GM12878 (cell line): Measurements from ENCODE around the gene AP3B1. TPM values are rescaled to one million over a fixed set of nuclear protein-coding genes. Genes with fewer than 3 reads are reported as not detected.

Experiments used
- ATAC-seq: fragments of 200-7000 bp; cut with Tn5 transposase; 3 replicates; pipeline ENCODE4 v1.9.1; 2020; ENCODE audit warnings: mild to moderate bottlenecking, moderate library complexity
- BruUV-seq: library from RNA; stranded (reverse); fragments of 400-500 nt; replicated peaks from 2 replicates; lab custom pipeline; 2021; lab: Mats Ljungman, UMichigan
- CTCF ChIA-PET: fragments of 300-600 bp; sonication (Branson Sonifier 250); formaldehyde crosslinking; extraction: SDS; loops from one replicate; lab custom pipeline; 2021; ENCODE audit warnings: inconsistent platforms; lab: Yijun Ruan, JAX
- POLR2A ChIA-PET: fragments of 350-600 bp; formaldehyde crosslinking; extraction: SDS; loops from one replicate; lab custom pipeline; 2021; ENCODE audit warnings: inconsistent platforms; lab: Charles Lee
- RAD21 ChIA-PET: fragments of 300-600 bp; sonication (Branson Sonifier 250); formaldehyde crosslinking; loops from one replicate; lab custom pipeline; 2023; ENCODE audit warnings: antibody characterized with exemption; ENCODE audit not compliant: unreplicated experiment; lab: Charles Lee
- SMC1A ChIA-PET: fragments of 300-600 bp; sonication (Branson Sonifier 250); formaldehyde crosslinking; loops from one replicate; lab custom pipeline; 2023; ENCODE audit not compliant: unreplicated experiment, uncharacterized antibody; lab: Charles Lee
- DNase-seq: peaks from one replicate; pipeline ENCODE4 v3.0.0-alpha.2; 2011; ENCODE audit warnings: low read depth, low spot score
- FAIRE-seq: peaks from 3 replicates; lab custom pipeline; 2011; peaks lifted over from hg19 to GRCh38; lab: Jason Lieb, UNC
- H2AFZ ChIP-seq: 2 replicates; pipeline ENCODE4 v1.6.0; 2011; ENCODE audit warnings: low read depth, low read length, control low read depth; ENCODE audit not compliant: control insufficient read depth
- H3K27ac ChIP-seq: 2 replicates; pipeline ENCODE4 v1.5.1; 2011; ENCODE audit warnings: control low read depth; ENCODE audit not compliant: control insufficient read depth, insufficient read depth
- H3K27me3 ChIP-seq, 2 experiments: replicated peaks in 1 of 2; 2 replicates each; pipeline versions ENCODE4 v1.6.0 to v1.6.1; 2011; ENCODE audit warnings: low read length in 1 of 2; ENCODE audit not compliant: control insufficient read depth in 2 of 2, insufficient read depth in 2 of 2
- H3K36me3 ChIP-seq, 2 experiments: 2 replicates each; pipeline ENCODE4 v1.5.1; 2011; ENCODE audit warnings: low read length in 1 of 2; ENCODE audit not compliant: control insufficient read depth in 2 of 2, insufficient read depth in 2 of 2
- H3K4me1 ChIP-seq: 2 replicates; pipeline ENCODE4 v1.6.1; 2011; ENCODE audit warnings: mild to moderate bottlenecking, low read length, moderate library complexity, mixed read lengths; ENCODE audit not compliant: control insufficient read depth, insufficient read depth
- H3K4me2 ChIP-seq: 2 replicates; pipeline ENCODE4 v1.6.0; 2011; ENCODE audit warnings: control low read depth; ENCODE audit not compliant: control insufficient read depth, insufficient read depth
- H3K4me3 ChIP-seq: fragments of 200-600 bp; sonication (generic); 2 replicates; pipeline ENCODE4 v1.5.1; 2016
- H3K79me2 ChIP-seq: 2 replicates; pipeline ENCODE4 v1.6.0; 2011; ENCODE audit warnings: low read length; ENCODE audit not compliant: control insufficient read depth, insufficient read depth
- H3K9ac ChIP-seq: 2 replicates; pipeline ENCODE4 v1.8.0; 2011; ENCODE audit warnings: low read length, control low read depth, mixed read lengths; ENCODE audit not compliant: control insufficient read depth, insufficient read depth
- H3K9me3 ChIP-seq: replicated peaks from 3 replicates; pipeline ENCODE4 v1.5.1; 2011; ENCODE audit warnings: mild to moderate bottlenecking, low read length; ENCODE audit not compliant: control insufficient read depth, insufficient read depth
- H4K20me1 ChIP-seq: 2 replicates; pipeline ENCODE4 v1.6.0; 2011; ENCODE audit not compliant: control insufficient read depth, insufficient read depth
- ATF3 ChIP-seq: IDR thresholded peaks from 2 replicates; pipeline ENCODE4 v1.6.1; 2011; ENCODE audit warnings: low read depth, mild to moderate bottlenecking, low read length, moderate library complexity, borderline replicate concordance; ENCODE audit errors: extremely low read depth
- CUX1 ChIP-seq: IDR thresholded peaks from 2 replicates; pipeline ENCODE4 v1.6.1; 2012; ENCODE audit warnings: improper control_type of control experiment, low read depth, low read length; ENCODE audit not compliant: insufficient replicate concordance
- ELK1 ChIP-seq: IDR thresholded peaks from 2 replicates; pipeline ENCODE4 v1.6.1; 2012; ENCODE audit warnings: low read depth, low read length, improper control_type of control experiment
- EZH2 ChIP-seq: IDR thresholded peaks from 2 replicates; pipeline ENCODE4 v1.6.1; 2012; ENCODE audit warnings: low read depth, mild to moderate bottlenecking, control low read depth, inconsistent platforms, low read length, borderline replicate concordance; ENCODE audit not compliant: control insufficient read depth
- HDAC6 ChIP-seq: fragments of 200-600 bp; sonication (generic); IDR thresholded peaks from one replicate; pipeline ENCODE4 v1.8.0; 2017; ENCODE audit warnings: antibody characterized with exemption; ENCODE audit not compliant: unreplicated experiment
- KDM1A ChIP-seq: fragments of 200-600 bp; sonication (generic); IDR thresholded peaks from 2 replicates; pipeline ENCODE4 v1.6.1; 2016; ENCODE audit warnings: borderline replicate concordance
- KLF5 ChIP-seq: fragments of 450-650 bp; IDR thresholded peaks from 2 replicates; pipeline ENCODE4 v1.6.1; 2014; ENCODE audit warnings: mild to moderate bottlenecking; ENCODE audit not compliant: partially characterized antibody
- NFXL1 ChIP-seq: fragments of 450-650 bp; IDR thresholded peaks from 2 replicates; pipeline ENCODE4 v1.6.1; 2017; ENCODE audit warnings: antibody characterized with exemption, mild to moderate bottlenecking, borderline replicate concordance
- NFYA ChIP-seq: IDR thresholded peaks from 2 replicates; pipeline ENCODE4 v1.6.1; 2011; ENCODE audit warnings: low read depth, mild to moderate bottlenecking, low read length, improper control_type of control experiment, borderline replicate concordance
- PAX8 ChIP-seq: fragments of 450-650 bp; IDR thresholded peaks from 2 replicates; pipeline ENCODE4 v1.6.1; 2017; ENCODE audit warnings: mild to moderate bottlenecking, moderate library complexity
- RELB ChIP-seq: fragments of 450-650 bp; IDR thresholded peaks from 2 replicates; pipeline ENCODE4 v1.6.1; 2017; ENCODE audit warnings: low read depth, mild to moderate bottlenecking, moderate library complexity
- SUZ12 ChIP-seq: fragments of 200-600 bp; sonication (generic); IDR thresholded peaks from one replicate; pipeline ENCODE4 v1.6.1; 2018; ENCODE audit warnings: antibody characterized with exemption, mild to moderate bottlenecking; ENCODE audit not compliant: unreplicated experiment
- ZNF24 ChIP-seq: fragments of 450-650 bp; IDR thresholded peaks from 2 replicates; pipeline ENCODE4 v1.6.1; 2017; ENCODE audit warnings: antibody characterized with exemption, mild to moderate bottlenecking
- ZNF274 ChIP-seq: IDR thresholded peaks from one replicate; pipeline ENCODE4 v1.8.0; 2011; ENCODE audit not compliant: insufficient read length, insufficient read depth
- WGBS: methylation state at CpG from one replicate; pipeline ENCODE4 v1.1.6; 2016; ENCODE audit warnings: low lambda C conversion rate; ENCODE audit not compliant: insufficient replicate concordance, insufficient coverage; ENCODE audit errors: missing lambda C conversion rate; 5-methylcytosine and 5-hydroxymethylcytosine counted together
- in situ Hi-C: fragments of 300-500 bp; cut with MboI; formaldehyde crosslinking; loops from 9 replicates; pipeline ENCODE4 v1.14.3; 2018; ENCODE audit warnings: mixed read lengths
- intact Hi-C: fragments of 100-400 bp; cut with micrococcal nuclease; formaldehyde crosslinking; loops from one replicate; pipeline ENCODE4 v1.14.2; 2022; ENCODE audit not compliant: unreplicated experiment
- polyA plus RNA-seq, 11 experiments: library from polyadenylated mRNA; depleted of rRNA in 4 of 11; unstranded in 6 of 11; stranded (reverse) in 5 of 11; fragments of >200 nt; fragmentation: Nextera tagmentation in 4 of 11; fragmentation: Illumina TruSeq in 1 of 11; extraction: Ambion mirVana in 4 of 11; extraction: Trizol in 1 of 11; gene quantifications; 1 replicate in 1 of 11; 2 replicates in 10 of 11; pipeline versions ENCODE4 v1.2.1 to v1.2.3, GENCODE V29; 2011 to 2016; ENCODE audit warnings: inconsistent platforms in 2 of 11, missing spikeins in 2 of 11, low read depth in 1 of 11
- total RNA-seq, 4 experiments: library from RNA; depleted of rRNA in 3 of 4; stranded (reverse); fragments of >200 nt in 3 of 4; fragmentation: Illumina TruSeq in 1 of 4; extraction: Trizol in 1 of 4; gene quantifications; 2 replicates each; pipeline versions ENCODE4 v1.2.1 to v1.2.3, GENCODE V29; 2013 to 2021

AP3B1 gene
- total and polyA plus RNA-seq, 10 of the 15 experiments (the other 5 are each of a cell fraction or from before 2014, with no cell fraction given), result 30.9 to 70.8 (median 46.0) TPM

GRCh38 chr5:77986261-77986660 lies 308.2 kb downstream of the AP3B1 start (continued):
- no peak for TF ChIP-seq CUX1
- TF ChIP-seq SUZ12, result no peak
- no peak for TF ChIP-seq KDM1A
- TF ChIP-seq ZNF274, result no peak

- H3K4me1 ChIP-seq, result no peaks in the 10 kb centered on the region
- no peak overlapping the region for H2AFZ ChIP-seq
- H3K4me2 ChIP-seq, result no peak overlapping the region
- ChIA-PET POLR2A (no interaction called here), SMC1A (interaction anchor here (0.7 to 3.0 kb wide), 9 partner anchors 10 to 424 kb away, joined by 3 to 14 read pairs (median 3); no protein-coding TSS in a partner anchor), CTCF (interaction anchor here (0.7 to 2.0 kb wide), 6 partner anchors 14 to 468 kb away, joined by 3 to 5 read pairs (median 4); no protein-coding TSS in a partner anchor), RAD21 (interaction anchor here (0.9 to 2.7 kb wide), 3 partner anchors 9 to 426 kb away, joined by 3 to 7 read pairs (median 3); no protein-coding TSS in a partner anchor)
- no peak overlapping the region for H3K4me3 ChIP-seq
- 40% methylated on average over 2 of the region's 3 CpGs for WGBS
- in situ Hi-C loops (no loop called here), intact Hi-C loops (no loop called here)
- FAIRE-seq, result no peak
- no peaks in the 10 kb centered on the region for H3K27me3 ChIP-seq
- no peak for DNase-seq
- no peak for ATAC-seq
- no peaks in the 10 kb centered on the region for H3K9me3 ChIP-seq
- no peaks in the 10 kb centered on the region for H3K79me2 ChIP-seq
- no peak overlapping the region for H3K27ac ChIP-seq
- H4K20me1 ChIP-seq, result no peaks in the 10 kb centered on the region
- H3K9ac ChIP-seq, result no peak overlapping the region
- TF ChIP-seq ATF3 (no peak), RELB (no peak), PAX8 (no peak), KLF5 (no peak), EZH2 (no peak), ELK1 (no peak), NFXL1 (no peak), ZNF24 (no peak), HDAC6 (no peak), NFYA (no peak)
- no TSS peak for BruUV-seq
- H3K36me3 ChIP-seq, result no peaks in the 10 kb centered on the region
Observed at GRCh38 chr5:77985247-77985646, 309.3 kb downstream of the AP3B1 start.
